Kidney capillary endothelial cell (primary cell): ENCODE measurements around the gene PAF1.
"Not testable (repeated sequence)": the region's sequence is repeated elsewhere in the genome, so short reads cannot be mapped to it uniquely, and the experiment has no call there.

Experiments
- DNase-seq: peaks from one replicate; pipeline ENCODE4 v3.0.0-alpha.2; 2018; ENCODE audit warnings: low spot score

Gene PAF1

GRCh38 chr19:39382991-39383828 lies 7.7 kb downstream of the PAF1 start:
- DNase-seq = no peak

DNA sequence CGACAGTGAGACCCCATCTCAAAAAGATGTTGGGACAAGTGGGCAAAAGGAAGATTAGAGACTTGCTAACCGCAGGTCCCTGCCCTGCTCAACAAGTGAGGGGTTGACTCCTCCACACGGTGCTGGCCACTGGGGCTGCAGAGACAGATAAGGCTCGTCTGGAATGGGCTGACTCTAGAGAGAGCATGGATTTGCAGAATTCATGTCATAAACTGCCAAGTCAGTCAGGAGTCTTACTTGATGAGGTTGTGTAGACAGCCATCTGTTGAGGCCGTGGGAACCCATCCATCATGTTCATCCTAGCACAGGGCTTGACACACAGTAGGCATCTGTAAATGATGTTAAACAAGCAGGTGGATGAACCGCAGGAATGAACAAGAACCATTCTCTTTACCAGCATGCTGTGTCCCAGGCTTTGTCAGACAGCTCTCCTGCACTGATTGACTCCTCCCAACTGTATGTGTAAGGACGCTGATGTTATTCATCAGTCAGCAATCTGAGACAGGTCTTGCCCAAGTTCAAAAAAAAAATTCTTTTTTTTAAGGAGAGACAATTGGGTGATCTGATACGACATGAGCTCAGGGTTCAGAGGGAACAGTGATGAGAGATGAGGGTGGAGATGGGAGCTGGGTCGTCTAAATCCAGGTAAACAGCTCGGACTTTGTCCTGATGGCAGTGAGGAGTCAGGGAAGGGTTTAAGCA lies 8.8 kb downstream of the PAF1 start:
- no peak for DNase-seq

DNA sequence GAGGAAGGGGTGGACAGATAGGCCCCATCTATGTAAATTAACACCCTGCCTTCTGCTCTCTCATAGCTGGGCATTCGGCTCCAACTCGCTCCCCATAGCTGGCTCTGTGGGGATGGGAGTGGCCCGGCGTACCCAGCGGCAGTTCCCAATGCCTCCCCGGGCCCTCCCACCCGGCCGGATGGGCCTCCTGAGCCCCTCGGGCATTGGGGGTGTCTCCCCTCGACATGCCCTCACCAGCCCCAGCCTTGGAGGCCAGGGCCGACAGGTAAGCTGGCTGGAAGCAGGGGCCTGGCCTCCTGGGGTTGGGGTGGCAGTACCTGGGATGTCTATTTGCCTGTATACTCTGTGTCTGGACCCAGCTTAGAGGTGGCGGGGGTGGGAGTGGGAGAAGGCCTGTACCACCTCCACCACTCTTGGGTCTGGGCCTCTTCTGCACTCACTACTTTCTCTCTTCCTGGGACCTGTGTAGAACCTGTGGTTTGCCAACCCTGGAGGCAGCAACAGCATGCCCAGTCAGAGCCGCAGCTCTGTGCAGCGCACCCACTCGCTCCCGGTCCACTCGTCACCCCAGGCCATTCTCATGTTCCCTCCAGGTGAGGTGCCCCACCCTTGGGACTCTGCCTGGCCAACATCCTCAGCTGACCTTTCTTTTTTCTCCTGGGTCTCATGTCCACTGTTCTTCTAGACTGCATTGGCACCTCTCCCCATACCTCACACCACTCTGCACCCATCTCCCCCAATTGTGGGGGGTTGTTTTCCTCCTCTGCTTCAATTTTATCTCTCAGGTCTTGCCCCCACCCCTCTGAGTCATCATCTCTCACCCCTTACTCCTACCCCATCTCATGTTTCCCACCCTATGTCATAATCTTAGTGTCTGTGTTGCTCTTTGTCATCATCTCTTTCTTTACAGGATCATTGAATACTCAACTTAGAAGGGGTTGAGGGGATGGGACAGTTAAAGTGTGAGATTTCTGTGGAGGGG lies 10.1 kb downstream of the PAF1 start:
- no peak for DNase-seq

GRCh38 chr19:39379865-39380396 lies 11.0 kb downstream of the PAF1 start:
- no peak for DNase-seq

- not testable (repeated sequence) for DNase-seq
These were observed 11.5 kb downstream of the PAF1 start for GRCh38 chr19:39379366-39379765.

- DNase-seq = no peak
These were observed 13.2 kb downstream of the PAF1 start for GRCh38 chr19:39377373-39378362.

DNA sequence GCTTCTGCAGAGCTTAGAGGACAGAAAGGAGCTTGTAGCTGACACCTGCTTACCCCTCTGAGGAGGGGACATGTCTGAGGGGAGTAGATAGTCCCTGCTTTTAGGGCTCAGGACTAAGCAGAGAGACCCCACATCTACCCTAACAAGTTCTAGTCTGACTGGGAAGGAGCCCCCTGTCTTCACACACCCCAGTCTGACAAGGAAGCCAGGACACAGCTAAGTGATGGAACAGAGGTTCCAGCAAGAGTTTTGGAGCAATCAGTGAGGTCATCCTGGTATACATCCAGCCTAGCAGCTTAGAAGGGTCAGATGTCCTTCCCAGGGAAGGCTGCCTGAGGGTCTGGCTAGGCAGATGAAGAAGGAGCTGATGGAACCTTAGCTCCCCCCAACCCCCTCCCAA lies 15.0 kb downstream of the PAF1 start:
- no peak for DNase-seq

DNA sequence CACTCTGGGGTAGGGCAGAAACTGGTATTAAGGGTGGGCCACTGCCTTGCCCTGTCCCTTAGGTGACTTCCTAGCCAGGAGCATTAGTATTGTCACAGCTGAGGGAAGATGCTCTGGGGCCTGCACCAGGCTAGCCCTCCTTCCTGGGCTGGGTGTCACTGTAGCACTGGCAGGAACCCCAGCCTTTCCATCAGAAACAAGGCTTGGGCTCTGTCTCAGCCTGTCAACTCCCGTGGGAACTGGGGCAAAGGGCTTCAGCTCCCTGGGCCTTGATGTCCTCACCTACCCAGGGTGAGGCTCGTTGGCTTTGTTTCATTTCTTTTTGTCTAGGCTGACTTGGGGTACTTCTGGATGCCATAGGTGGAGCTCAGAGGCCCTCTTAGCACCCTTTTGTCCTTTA lies 18.0 kb downstream of the PAF1 start:
- DNase-seq = no peak

GRCh38 chr19:39372047-39372802 lies 18.7 kb downstream of the PAF1 start:
- peak; percentile 47 for DNase-seq

DNA sequence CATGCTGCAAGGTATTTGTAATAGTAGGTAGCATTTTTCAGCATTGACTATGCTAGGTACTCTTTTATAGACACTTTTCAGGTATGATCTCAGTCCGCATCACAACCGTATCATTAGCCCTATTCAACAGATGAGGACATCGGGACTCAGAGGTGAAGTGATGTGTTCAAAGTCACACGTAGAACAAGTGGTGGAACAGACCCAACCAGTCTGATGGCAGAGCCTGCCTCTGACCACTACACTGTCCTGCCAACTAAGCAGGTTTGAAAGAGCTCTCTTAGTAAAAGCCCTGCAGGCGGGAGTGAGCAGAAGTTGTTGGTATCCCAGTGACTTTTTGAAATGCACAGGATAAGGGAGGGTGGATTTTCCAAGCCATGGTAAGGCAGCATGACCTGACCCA lies 20.2 kb downstream of the PAF1 start:
- no peak for DNase-seq

DNA sequence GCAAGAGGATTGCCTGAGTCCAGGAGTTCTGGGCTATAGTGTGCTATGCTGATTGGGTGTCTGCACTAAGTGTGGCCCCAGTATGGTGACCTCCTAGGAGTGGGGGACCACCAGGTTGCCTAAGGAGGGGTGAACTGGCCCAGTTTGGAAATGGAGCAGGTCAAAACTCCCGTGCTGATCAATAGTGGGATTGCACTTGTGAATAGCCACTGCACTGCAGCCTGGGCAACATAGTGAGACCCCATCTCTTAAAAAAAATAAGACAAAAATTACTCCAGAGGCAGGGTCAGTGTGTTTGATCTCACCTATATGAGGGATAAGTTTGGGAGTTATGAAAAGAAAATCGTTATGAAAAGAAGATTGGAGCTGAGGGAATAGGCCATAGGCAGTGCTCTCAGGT lies 21.7 kb downstream of the PAF1 start:
- DNase-seq = no peak

DNA sequence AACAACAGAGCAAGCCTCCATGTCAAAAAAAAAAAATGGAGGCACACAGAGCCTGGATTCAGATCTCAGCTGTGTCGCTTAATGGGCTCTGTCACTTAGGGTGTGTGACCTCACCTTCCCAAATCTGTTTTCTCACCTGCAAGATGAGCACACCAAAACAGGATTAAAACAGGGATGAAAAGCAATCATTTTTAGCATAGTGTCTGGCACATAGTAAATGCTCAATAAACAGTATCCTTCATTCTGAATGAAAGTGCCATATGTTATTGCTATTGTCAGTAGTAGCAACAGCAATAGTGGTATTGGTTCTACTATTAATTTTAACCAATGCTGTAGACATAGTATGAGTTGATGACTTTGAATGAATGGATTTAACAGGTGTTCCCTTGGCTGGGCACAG lies 25.4 kb downstream of the PAF1 start:
- no peak for DNase-seq

DNA sequence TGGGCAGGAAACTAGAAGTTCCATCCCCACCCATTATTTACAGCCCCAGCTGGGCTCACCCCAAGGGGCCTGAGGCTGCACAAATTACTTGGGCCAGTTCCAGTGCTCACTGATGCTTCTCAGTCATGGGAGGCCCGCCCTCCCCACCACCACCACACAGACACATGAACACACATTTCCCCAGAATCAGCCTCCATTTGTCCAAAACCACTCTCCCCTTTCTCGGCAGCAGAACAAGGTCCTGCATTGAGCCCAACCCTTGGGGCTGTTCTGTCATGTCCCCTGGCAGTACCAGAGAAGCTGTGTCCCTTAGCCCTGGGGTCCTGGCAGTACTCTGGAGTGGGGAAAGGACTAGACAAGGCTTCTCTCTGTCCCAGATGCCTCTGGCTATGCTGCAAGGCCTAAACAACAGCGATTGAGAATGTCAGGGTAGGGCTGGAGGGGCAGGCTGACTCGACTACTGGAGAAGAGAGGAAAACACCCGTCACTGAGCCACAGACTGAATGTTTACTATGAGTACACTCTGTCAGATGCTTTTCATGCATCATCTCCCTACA lies 26.9 kb downstream of the PAF1 start:
- no peak for DNase-seq

DNA sequence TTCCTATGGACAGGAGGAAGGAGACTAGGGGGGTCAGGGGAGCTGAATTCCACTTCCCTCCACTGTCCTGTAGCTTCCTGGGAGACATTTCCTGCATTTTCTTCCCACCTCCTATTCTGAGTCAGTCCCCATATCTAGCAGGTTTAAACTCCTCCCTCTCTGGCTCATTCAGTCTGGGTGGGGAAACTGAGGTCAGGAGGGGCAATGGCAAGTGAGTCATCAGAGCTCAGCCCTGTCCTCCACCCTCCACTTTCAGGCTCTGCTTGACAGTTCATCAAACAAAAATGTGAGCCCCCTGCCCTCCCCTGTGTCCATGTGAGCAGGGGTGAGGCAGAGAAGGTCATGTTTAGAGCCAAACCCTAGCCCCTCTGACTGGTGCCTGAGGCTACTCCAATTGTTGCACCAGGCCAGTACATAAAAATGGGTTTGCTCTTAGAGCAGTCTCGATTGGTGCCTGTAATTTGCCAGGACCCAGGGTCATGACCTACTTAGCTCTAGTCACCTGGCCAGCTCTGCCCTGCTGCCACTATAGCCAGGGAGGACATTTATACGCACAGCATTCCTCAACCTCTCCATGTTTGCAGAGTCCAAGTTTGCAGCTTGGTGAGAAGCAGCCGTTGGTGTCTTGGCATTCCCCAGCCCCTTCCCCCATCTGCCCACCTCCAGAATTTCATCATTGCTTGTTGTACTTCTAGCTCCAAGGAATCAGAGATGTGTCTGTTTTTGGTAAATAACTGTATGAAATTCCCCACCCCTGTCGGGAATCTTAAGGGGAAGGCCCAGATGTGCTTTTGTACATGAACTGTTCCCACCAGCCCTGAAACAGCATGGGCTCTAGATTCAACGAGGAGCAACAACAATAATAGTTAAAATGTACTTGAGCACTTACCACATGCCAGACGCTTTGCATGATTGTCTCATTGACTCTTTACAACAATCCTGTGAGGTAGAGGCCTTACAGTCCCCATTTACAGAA lies 27.9 kb downstream of the PAF1 start:
- DNase-seq = no peak

DNA sequence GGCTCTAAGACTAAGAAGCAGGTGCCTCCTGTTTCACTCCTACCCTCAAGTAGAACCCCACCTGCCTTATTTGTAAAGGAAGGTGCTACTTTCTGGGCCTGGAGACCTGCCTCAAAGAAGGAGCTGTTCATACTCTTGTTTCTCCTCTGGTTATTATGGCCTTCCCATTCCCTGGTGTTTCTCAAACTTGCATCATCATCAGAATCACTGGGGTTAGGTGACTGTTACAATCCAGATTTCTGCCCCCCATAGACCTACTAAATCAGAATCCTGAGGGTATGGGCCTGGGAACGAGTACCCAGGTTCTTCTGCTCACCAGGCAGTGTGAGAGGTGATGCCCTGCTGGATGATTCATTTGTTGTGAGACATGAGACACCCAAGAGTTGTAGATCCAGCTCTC lies 30.3 kb downstream of the PAF1 start:
- DNase-seq = no peak

GRCh38 chr19:39359026-39359425 lies 31.9 kb downstream of the PAF1 start:
- no peak for DNase-seq

GRCh38 chr19:39356647-39357046 lies 34.3 kb downstream of the PAF1 start:
- DNase-seq = no peak

DNA sequence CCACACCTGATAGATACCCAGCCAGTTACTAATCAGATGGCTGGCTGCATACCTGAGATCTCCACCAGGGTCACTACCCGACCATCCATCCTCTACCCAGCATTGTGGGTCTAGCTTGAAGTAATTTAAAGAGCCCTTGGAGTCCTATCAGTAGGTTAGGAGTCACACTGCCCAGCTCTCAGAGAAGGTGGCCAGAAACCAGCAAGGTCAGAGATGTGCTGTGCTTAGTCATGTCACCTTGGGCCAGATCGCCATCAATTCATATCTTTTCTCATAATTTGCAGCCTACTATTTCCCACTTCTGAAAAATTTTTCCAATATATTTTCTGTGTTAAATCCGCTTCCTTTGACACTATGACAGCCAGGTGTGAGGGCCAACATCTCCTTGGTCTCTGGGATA lies 34.8 kb downstream of the PAF1 start:
- DNase-seq = no peak

DNA sequence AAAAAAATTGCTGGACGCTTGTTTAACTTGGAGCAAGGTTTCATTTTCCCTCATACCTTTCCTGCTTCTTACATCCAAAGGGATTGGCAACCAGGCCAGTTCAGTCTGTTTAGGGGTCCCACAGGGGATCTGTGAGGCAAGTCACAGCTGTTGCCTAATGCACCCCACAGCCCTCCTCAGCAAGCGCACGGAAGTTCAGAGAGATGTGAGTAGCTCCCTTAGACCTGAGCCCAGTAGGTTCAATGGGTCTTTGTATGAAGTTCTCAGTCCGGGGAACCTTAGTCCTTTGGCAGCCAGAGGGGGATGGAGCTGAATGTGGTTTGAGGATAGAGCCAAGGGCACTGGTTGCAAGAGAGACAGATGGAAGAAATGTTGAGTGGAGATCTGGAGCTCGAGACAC lies 35.7 kb downstream of the PAF1 start:
- no peak for DNase-seq
